DND-41 (cell line): ENCODE results near the gene AKAIN1.

Source experiments
- ATAC-seq: fragments of 200-7000 bp; cut with Tn5 transposase; 3 replicates; pipeline ENCODE4 v1.9.1; 2021; ENCODE audit warnings: low read depth; ENCODE audit not compliant: insufficient read depth
- DNase-seq: peaks from one replicate; pipeline ENCODE4 v3.0.0-alpha.2; 2020
- H2AFZ ChIP-seq: 2 replicates; pipeline ENCODE4 v1.6.0; 2012; ENCODE audit warnings: low read depth, low read length
- H3K27ac ChIP-seq: 2 replicates; pipeline ENCODE4 v1.5.1; 2012; ENCODE audit warnings: low read length, inconsistent platforms
- H3K27me3 ChIP-seq: fragments of 200-600 bp; sonication (generic); 2 replicates; pipeline ENCODE4 v1.6.0; 2012; ENCODE audit warnings: low read length, mild to moderate bottlenecking, inconsistent platforms; ENCODE audit not compliant: insufficient read depth, poor library complexity
- H3K36me3 ChIP-seq: 2 replicates; pipeline ENCODE4 v1.5.1; 2012; ENCODE audit warnings: low read length, inconsistent platforms; ENCODE audit not compliant: insufficient read depth
- H3K4me1 ChIP-seq: 2 replicates; pipeline ENCODE4 v1.5.1; 2012; ENCODE audit warnings: mild to moderate bottlenecking, low read length; ENCODE audit not compliant: insufficient read depth
- H3K4me2 ChIP-seq: 2 replicates; pipeline ENCODE4 v1.6.0; 2012; ENCODE audit warnings: mild to moderate bottlenecking, moderate library complexity, low read length, inconsistent platforms; ENCODE audit not compliant: insufficient read depth
- H3K4me3 ChIP-seq, 2 experiments: fragments of 200-600 bp in 1 of 2; shearing (Covaris generic) in 1 of 2; 2 replicates each; pipeline ENCODE4 v1.5.1; 2012 to 2016; ENCODE audit warnings: inconsistent platforms in 2 of 2, low read length in 2 of 2, mild to moderate bottlenecking in 2 of 2, low read depth in 1 of 2, moderate library complexity in 1 of 2
- H3K79me2 ChIP-seq: 2 replicates; pipeline ENCODE4 v1.6.0; 2012; ENCODE audit warnings: low read length, inconsistent platforms; ENCODE audit not compliant: insufficient read depth
- H3K9ac ChIP-seq: 2 replicates; pipeline ENCODE4 v1.6.0; 2012; ENCODE audit warnings: low read depth, mild to moderate bottlenecking, inconsistent platforms, low read length, moderate library complexity
- H3K9me3 ChIP-seq: 2 replicates; pipeline ENCODE4 v1.5.1; 2012; ENCODE audit warnings: low read length, moderate library complexity, mild to moderate bottlenecking, inconsistent platforms; ENCODE audit not compliant: insufficient read depth, severe bottlenecking
- H4K20me1 ChIP-seq: 2 replicates; pipeline ENCODE4 v1.6.0; 2012; ENCODE audit warnings: low read length; ENCODE audit not compliant: insufficient read depth
- CTCF ChIP-seq: IDR thresholded peaks from 2 replicates; pipeline ENCODE4 v1.5.1; 2012; ENCODE audit warnings: borderline replicate concordance, low read length, moderate library complexity, mild to moderate bottlenecking; ENCODE audit not compliant: poor library complexity, severe bottlenecking; ENCODE audit errors: extremely low read depth
- EZH2 ChIP-seq: IDR thresholded peaks from 3 replicates; pipeline ENCODE4 v1.6.1; 2012; ENCODE audit warnings: borderline replicate concordance, low read depth, mild to moderate bottlenecking, moderate library complexity, low read length, inconsistent platforms; ENCODE audit not compliant: severe bottlenecking

Gene AKAIN1

GRCh38 chr18:5197032-5197434 lies at the start of gene AKAIN1:
Gene AKAIN1, minus strand, starts transcription at chr18:5197257. Its CDS starts 204 bp downstream, at chr18:5197053.
- no peak within 1 kb of the TSS for H3K27ac ChIP-seq
- no peaks in the 10 kb centered on the region for H3K27me3 ChIP-seq
- no peak within 1 kb of the TSS for H3K4me3 ChIP-seq
- ATAC-seq (no peak), DNase-seq (no peak)
- H4K20me1 ChIP-seq: no peaks in the 10 kb centered on the region
- H3K9me3 ChIP-seq: no peaks in the 10 kb centered on the region
- H3K36me3 ChIP-seq: no peaks in the 10 kb centered on the region
- H3K4me2 ChIP-seq: no peak within 1 kb of the TSS
- no peak for TF ChIP-seq EZH2
- TF ChIP-seq CTCF: no peak
- H3K79me2 ChIP-seq: no peaks in the 10 kb centered on the region
- H3K9ac ChIP-seq: no peak within 1 kb of the TSS
- H3K4me1 ChIP-seq: no peaks in the 10 kb centered on the region
- no peak within 1 kb of the TSS for H2AFZ ChIP-seq

- DNase-seq (no peak), ATAC-seq (0 out of 3 replicates have a peak, but pooled peaks have one; percentile 19)
- 0 out of 2 replicates have a peak, but pooled peaks cover 4% of the 10 kb centered on the region for H3K79me2 ChIP-seq
- peaks cover 12% of the 10 kb centered on the region for H3K36me3 ChIP-seq
- H3K27ac ChIP-seq: no peak overlapping the region
- no peak overlapping the region for H3K4me2 ChIP-seq
- TF ChIP-seq CTCF (no peak), EZH2 (no peak)
- H3K9ac ChIP-seq: no peak overlapping the region
- no peaks in the 10 kb centered on the region for H3K9me3 ChIP-seq
- H4K20me1 ChIP-seq: no peaks in the 10 kb centered on the region
- no peak overlapping the region for H3K4me3 ChIP-seq
- peaks cover 9% of the 10 kb centered on the region for H3K4me1 ChIP-seq
- no peak overlapping the region for H2AFZ ChIP-seq
- no peaks in the 10 kb centered on the region for H3K27me3 ChIP-seq
These were observed 47.9 kb upstream of the AKAIN1 start for GRCh38 chr18:5244941-5245340.

- H3K4me2 ChIP-seq: peak overlapping the region; percentile 94
- H2AFZ ChIP-seq: no peak overlapping the region
- H3K79me2 ChIP-seq: peaks cover 33% of the 10 kb centered on the region
- no peak for TF ChIP-seq CTCF
- TF ChIP-seq EZH2: no peak
- ATAC-seq (no peak), DNase-seq (no peak)
- no peaks in the 10 kb centered on the region for H3K27me3 ChIP-seq
- peak overlapping the region; percentile 73 to 76; a peak in 3 of 4 replicates for H3K4me3 ChIP-seq
- H3K9ac ChIP-seq: peak overlapping the region; percentile 85; the same call in 1 of the 2 replicates
- H4K20me1 ChIP-seq: no peaks in the 10 kb centered on the region
- H3K36me3 ChIP-seq: peaks cover 12% of the 10 kb centered on the region
- H3K4me1 ChIP-seq: peaks cover 47% of the 10 kb centered on the region
- H3K27ac ChIP-seq: no peak overlapping the region
- H3K9me3 ChIP-seq: no peaks in the 10 kb centered on the region
These were observed 42.4 kb upstream of the AKAIN1 start for GRCh38 chr18:5239447-5239846.
